HG03175 (cell line): ENCODE results near the gene TRERF1.

ENCODE experiments used
- ATAC-seq: cut with Tn5 transposase; IDR thresholded peaks from one replicate; pipeline ENCODE4 v1.9.1; 2021; ENCODE audit warnings: mild to moderate bottlenecking, moderate library complexity; ENCODE audit not compliant: unreplicated experiment

Gene TRERF1

DNA sequence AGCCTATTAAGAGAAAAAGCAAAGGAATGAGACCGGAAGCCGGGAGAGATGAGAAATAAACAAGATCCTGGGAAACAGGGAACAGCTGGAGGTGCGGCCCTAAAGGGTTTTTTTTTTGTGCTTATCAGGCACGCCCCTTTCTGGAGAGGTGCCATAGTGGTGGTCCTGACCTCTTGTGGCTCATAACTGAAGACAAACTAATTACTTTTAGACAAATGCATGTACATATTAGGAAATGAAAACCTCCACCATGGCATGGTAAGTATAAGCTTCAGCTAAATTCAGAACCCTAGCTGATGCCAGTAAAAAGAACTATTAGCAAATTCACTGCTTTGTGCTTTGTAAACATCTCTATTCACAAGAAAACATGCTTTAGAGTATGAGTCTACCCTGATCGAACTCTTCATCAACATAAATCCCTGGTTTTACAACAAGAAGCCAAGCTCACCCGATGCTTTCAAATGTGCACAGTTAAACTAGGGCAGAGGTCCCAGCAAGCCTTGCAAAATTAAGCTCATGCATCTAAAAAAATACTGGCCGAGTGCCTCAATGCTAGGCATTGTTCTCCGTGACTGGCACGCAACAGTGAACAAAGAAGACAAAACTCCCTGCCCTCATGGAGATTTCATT lies 137.7 kb downstream of the TRERF1 start:
- no peak for ATAC-seq

GRCh38 chr6:42313038-42313437 lies 138.7 kb downstream of the TRERF1 start:
- no peak for ATAC-seq

GRCh38 chr6:42307141-42307470 lies 144.6 kb downstream of the TRERF1 start:
- ATAC-seq: no peak

DNA sequence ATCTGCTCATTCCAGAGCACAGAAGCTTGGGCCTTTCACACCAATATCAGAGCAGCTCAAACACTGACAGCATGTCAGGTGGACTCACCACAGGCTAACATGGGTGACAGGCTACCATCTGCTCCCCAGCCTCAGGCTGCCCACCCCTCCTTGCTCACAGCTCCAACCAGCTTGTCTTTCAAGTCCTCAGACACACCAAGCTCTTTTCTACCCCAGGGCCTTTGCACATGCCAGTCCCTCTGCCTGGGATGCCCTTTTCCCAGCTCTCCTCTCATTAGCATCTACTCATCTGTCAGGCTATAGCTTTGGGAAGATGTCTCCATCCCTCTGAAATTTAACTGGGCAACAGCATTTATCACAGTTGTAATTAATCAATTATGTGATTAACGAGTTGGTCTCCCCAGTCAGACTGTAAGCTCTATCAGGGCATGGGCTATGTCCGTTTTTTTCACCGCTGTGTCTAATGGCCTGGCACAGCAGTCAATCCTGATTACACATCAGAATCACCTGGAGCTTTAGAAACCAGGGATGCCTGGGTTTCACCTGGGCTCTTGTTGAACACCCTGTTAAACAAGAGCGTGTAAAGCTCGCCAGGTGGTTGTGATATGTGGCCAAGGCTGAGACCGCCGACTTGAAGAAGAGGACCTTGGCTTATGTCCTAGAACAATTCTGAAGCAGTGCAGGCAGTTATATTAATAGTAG lies 145.1 kb downstream of the TRERF1 start:
- ATAC-seq: no peak

- ATAC-seq: no peak
Measured at GRCh38 chr6:42304053-42304712, 147.5 kb downstream of the TRERF1 start.

- ATAC-seq: no peak
Measured at GRCh38 chr6:42302411-42302810, 149.3 kb downstream of the TRERF1 start.

- ATAC-seq: no peak
Measured at GRCh38 chr6:42301986-42302385, 149.7 kb downstream of the TRERF1 start.

GRCh38 chr6:42300701-42301100 lies 151.0 kb downstream of the TRERF1 start:
- ATAC-seq: no peak

GRCh38 chr6:42300185-42300584 lies 151.5 kb downstream of the TRERF1 start:
- no peak for ATAC-seq

- ATAC-seq: no peak
Measured at GRCh38 chr6:42297661-42298060, 154.1 kb downstream of the TRERF1 start.

GRCh38 chr6:42296614-42297013 lies 155.1 kb downstream of the TRERF1 start:
- no peak for ATAC-seq

DNA sequence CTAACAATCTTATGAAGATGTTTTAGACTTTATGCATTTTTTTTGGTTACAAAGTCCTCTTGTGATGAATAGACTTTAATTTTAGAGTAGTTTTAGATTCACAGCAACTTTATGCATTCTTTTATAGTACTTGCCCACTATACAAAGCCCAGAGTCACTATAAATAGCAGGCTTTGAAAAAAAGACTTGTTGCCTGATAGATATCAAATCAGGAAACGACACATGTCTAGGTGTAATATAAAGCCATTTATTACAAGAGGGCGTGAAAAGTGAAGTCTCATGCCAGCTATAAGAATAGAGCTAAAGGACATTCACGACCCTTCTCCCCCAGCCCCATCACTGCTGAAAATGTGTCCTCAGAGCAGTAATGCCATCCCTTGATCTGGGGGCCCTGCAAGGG lies 156.0 kb downstream of the TRERF1 start:
- ATAC-seq: no peak

- no peak for ATAC-seq
Measured at GRCh38 chr6:42295181-42295580, 156.5 kb downstream of the TRERF1 start.

- no peak for ATAC-seq
Measured at GRCh38 chr6:42294759-42295158, 157.0 kb downstream of the TRERF1 start.

- no peak for ATAC-seq
Measured at GRCh38 chr6:42293386-42293977, 158.2 kb downstream of the TRERF1 start.

- ATAC-seq: no peak
Measured at GRCh38 chr6:42292004-42292740, 159.6 kb downstream of the TRERF1 start.

GRCh38 chr6:42287756-42288155 lies 164.0 kb downstream of the TRERF1 start:
- no peak for ATAC-seq

DNA sequence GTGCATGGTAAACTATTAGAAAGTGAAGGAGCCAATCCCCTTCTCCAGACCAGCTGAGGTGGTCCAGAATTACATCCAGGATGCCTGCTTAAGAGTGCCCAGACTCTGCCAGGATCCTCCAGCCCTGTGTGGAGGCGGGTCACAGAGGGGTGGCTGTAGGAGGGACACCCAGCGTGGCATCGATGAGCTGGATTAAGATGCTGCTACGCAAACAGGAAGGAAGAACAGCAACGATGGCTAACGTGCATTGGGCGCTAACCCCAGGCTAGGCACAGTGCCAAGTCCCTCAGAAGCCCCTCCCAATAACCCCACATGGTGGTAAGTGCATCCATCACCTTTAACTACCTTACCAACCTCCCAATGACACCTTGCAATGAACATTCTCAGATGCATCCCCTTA lies 170.2 kb downstream of the TRERF1 start:
- no peak for ATAC-seq

- ATAC-seq: no peak
Measured at GRCh38 chr6:42280966-42281533, 170.7 kb downstream of the TRERF1 start.

GRCh38 chr6:42279966-42280629 lies 171.6 kb downstream of the TRERF1 start:
- ATAC-seq: no peak
